NCI-H1105 (cell line): ENCODE results near the gene WNT8A.

Experiments
- DNase-seq: peaks from one replicate; lab custom pipeline; 2025; lab: John Stamatoyannopoulos, UW

The WNT8A gene

GRCh38 chr5:138140268-138140667, 56.4 kb downstream of the WNT8A start:
- DNase-seq: no peak
